Measurements from ENCODE around the gene CLECL1. TPM values are rescaled to one million over a fixed set of nuclear protein-coding genes. Genes with fewer than 3 reads are reported as not detected.
A peak's percentile ranks its signal among the peaks of the same experiment; 100 is the strongest.

CLECL1 gene
- total RNA-seq, 2 experiments from 2014 or later, result 0.44 to 1.7 TPM

DNA sequence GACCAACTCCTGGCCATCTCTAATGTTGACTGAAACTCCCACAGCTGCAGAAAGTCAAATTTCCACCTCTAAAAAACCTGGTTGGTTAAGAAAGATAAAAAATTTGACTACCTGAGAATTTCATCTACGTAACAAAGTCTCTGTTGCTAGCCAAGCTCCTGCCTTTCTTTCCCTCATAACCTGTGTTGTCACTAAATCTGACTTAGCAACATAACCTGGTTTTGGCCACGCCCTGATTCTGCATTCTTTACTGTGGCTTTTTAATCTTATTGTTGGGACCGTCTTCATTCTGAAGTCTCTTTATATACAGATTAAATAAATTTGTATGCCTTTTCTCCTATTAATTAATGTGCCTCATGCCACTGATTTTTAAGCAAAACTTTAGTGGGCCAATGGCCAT is 43.9 kb upstream of the CLECL1 start:
- no peaks in the 10 kb centered on the region for H3K36me3 Mint-ChIP-seq (ENCODE audit: low read depth)
- Histone ChIP-seq H3K9me3 (ENCODE audit: control insufficient read depth in 1 of 2, insufficient read depth in 1 of 2, low read length in 2 of 2) (no peaks in the 10 kb centered on the region), H3K27me3 (ENCODE audit: control insufficient read depth in 1 of 2, insufficient read depth in 2 of 2, low read length in 2 of 2) (no peaks in the 10 kb centered on the region), H3K36me3 (ENCODE audit: insufficient read depth, low read length) (no peaks in the 10 kb centered on the region), H3K4me1 (ENCODE audit: insufficient read depth, low read length) (peaks cover 28% of the 10 kb centered on the region), H3K27ac (ENCODE audit: low read depth in 1 of 2, low read length in 2 of 2) (no peak overlapping the region), H3K4me3 (ENCODE audit: low read length) (no peak overlapping the region)
- peaks cover 89% of the 10 kb centered on the region for H3K4me1 Mint-ChIP-seq (ENCODE audit: low read depth)
- intact Hi-C loops (cut with DNase I, micrococcal nuclease), result loop anchor here in 1 of 2 experiments (2.0 kb wide), 1 partner anchor 16 kb away; the partner anchor contains the start of gene CD69
- peak; percentile 77 for ATAC-seq (ENCODE audit: poor library complexity)
- peak in 3 of 14 experiments; percentile 22 to 48 (median 45) for DNase-seq
- H3K9me3 Mint-ChIP-seq, result peaks cover 2% of the 10 kb centered on the region
- peak overlapping the region; percentile 9 for H3K27ac Mint-ChIP-seq
- POLR2A ChIA-PET, result interaction anchor here (0.7 to 2.4 kb wide), 3 partner anchors 15 to 19 kb away, joined by 4 to 8 read pairs (median 5); partner anchors contain the start of gene CD69
- H3K4me3 Mint-ChIP-seq, result no peak overlapping the region
- no peaks in the 10 kb centered on the region for H3K27me3 Mint-ChIP-seq
- TF ChIP-seq, protein P1, sequence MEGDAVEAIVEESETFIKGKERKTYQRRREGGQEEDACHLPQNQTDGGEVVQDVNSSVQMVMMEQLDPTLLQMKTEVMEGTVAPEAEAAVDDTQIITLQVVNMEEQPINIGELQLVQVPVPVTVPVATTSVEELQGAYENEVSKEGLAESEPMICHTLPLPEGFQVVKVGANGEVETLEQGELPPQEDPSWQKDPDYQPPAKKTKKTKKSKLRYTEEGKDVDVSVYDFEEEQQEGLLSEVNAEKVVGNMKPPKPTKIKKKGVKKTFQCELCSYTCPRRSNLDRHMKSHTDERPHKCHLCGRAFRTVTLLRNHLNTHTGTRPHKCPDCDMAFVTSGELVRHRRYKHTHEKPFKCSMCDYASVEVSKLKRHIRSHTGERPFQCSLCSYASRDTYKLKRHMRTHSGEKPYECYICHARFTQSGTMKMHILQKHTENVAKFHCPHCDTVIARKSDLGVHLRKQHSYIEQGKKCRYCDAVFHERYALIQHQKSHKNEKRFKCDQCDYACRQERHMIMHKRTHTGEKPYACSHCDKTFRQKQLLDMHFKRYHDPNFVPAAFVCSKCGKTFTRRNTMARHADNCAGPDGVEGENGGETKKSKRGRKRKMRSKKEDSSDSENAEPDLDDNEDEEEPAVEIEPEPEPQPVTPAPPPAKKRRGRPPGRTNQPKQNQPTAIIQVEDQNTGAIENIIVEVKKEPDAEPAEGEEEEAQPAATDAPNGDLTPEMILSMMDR (IDR thresholded peaks at IDR 0.05), result no peak
- CTCF ChIA-PET, result interaction anchor here (0.8 to 1.6 kb wide), 3 partner anchors 13 to 34 kb away, joined by 3 to 6 read pairs (median 3); no protein-coding TSS in a partner anchor

DNA sequence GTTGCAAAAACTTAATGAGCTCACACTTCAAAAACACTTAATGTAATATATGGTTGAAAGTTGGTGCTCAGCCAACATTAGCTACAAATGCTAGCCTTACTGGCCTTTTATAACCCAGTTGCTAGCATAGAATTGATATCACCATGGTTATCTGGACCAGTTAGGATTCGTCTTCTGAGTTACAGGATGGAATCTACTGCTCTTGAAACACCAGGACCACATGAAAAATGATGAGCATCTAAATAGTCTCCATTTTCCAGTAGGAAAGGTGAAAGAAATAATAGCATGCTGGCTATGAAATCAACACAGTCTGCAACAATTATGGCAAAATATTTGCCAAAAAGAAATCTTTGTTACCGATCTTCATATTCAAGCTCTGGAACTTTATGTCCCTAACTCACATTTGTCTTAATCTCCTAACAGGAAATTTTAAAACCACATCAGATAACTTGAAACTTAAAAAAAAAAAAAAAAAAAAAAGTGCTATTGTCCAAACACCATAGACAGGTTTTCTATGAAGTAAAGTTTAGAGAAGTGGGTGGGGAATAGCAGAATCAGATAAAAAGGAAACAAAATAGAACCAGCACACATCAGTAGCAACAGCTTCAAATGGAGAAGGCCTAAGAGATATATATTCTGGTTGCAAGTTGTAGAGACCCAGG is 40.5 kb upstream of the CLECL1 start:
- TF ChIP-seq, protein P1 (IDR thresholded peaks at IDR 0.05), result no peak
- Histone ChIP-seq H3K36me3 (ENCODE audit: insufficient read depth, low read length) (no peaks in the 10 kb centered on the region), H3K4me3 (ENCODE audit: low read length) (peak overlapping the region; percentile 2), H3K4me1 (ENCODE audit: insufficient read depth, low read length) (peaks cover 23% of the 10 kb centered on the region), H3K27me3 (ENCODE audit: control insufficient read depth in 1 of 2, insufficient read depth in 2 of 2, low read length in 2 of 2) (no peaks in the 10 kb centered on the region), H3K9me3 (ENCODE audit: control insufficient read depth in 1 of 2, insufficient read depth in 1 of 2, low read length in 2 of 2) (no peaks in the 10 kb centered on the region), H3K27ac (ENCODE audit: low read depth in 1 of 2, low read length in 2 of 2) (peak overlapping the region in 1 of 2 donors; percentile 46)
- H3K36me3 Mint-ChIP-seq (ENCODE audit: low read depth), result no peaks in the 10 kb centered on the region
- ATAC-seq (ENCODE audit: poor library complexity), result peak; percentile 65
- H3K4me3 Mint-ChIP-seq, result peak overlapping the region; percentile 67
- H3K9me3 Mint-ChIP-seq, result no peaks in the 10 kb centered on the region
- DNase-seq, result peak in 3 of 14 experiments; percentile 49 to 68 (median 53)
- POLR2A ChIA-PET, result interaction anchor here (0.6 to 3.3 kb wide), 10 partner anchors 8 to 381 kb away, joined by 3 to 31 read pairs (median 4); partner anchors contain the start of genes CD69 and CLEC2B
- H3K4me1 Mint-ChIP-seq (ENCODE audit: low read depth), result peaks cover 89% of the 10 kb centered on the region
- H3K27me3 Mint-ChIP-seq, result no peaks in the 10 kb centered on the region
- peak overlapping the region; percentile 54 for H3K27ac Mint-ChIP-seq
- intact Hi-C loops (cut with DNase I, micrococcal nuclease), result loop anchor here in 1 of 2 experiments (2.0 kb wide), 1 partner anchor 17 kb away; no protein-coding TSS in a partner anchor
- CTCF ChIA-PET, result interaction anchor here (1.2 to 2.8 kb wide), 5 partner anchors 12 to 41 kb away, joined by 3 to 14 read pairs (median 4); no protein-coding TSS in a partner anchor

DNA sequence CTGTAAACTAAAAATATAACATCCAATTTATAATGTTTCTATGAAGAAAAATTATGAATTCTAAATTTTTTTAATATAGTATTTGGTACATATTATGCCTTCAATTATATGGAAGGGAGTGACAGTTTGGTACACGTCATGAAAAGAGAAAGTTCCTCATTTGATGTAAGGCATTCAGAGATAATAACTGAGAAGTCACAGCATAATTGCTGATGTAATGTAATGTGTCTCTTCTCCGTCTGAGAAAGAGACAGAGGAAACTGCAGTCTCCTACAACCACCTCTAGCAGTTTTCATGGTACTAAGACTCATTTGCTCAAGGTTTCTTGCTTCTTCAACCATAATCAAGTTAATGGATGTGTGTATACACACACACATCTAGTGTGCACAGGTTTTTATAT is 30.1 kb upstream of the CLECL1 start:
- peak; percentile 16 for ATAC-seq (ENCODE audit: poor library complexity)
- DNase-seq, result peak in 3 of 14 experiments; percentile 56 to 68 (median 63)
- H3K9me3 ChIP-seq (ENCODE audit: control insufficient read depth in 1 of 2, insufficient read depth in 1 of 2, low read length in 2 of 2), result no peaks in the 10 kb centered on the region
- ChIA-PET POLR2A (interaction anchor here (0.6 to 9.5 kb wide), 5 partner anchors 13 to 115 kb away, joined by 3 to 253 read pairs (median 3); no protein-coding TSS in a partner anchor), CTCF (interaction anchor here (2.8 to 6.3 kb wide), 2 partner anchors 12 to 20 kb away, joined by 9 to 53 read pairs; no protein-coding TSS in a partner anchor)
- TF ChIP-seq, protein P1 (IDR thresholded peaks at IDR 0.05), result no peak
- Mint-ChIP-seq H3K4me1 (ENCODE audit: low read depth) (peaks cover 60% of the 10 kb centered on the region), H3K4me3 (peak overlapping the region; percentile 11), H3K9me3 (no peaks in the 10 kb centered on the region), H3K36me3 (ENCODE audit: low read depth) (peaks cover 35% of the 10 kb centered on the region), H3K27ac (peak overlapping the region; percentile 99), H3K27me3 (no peaks in the 10 kb centered on the region)
- H3K4me3 ChIP-seq (ENCODE audit: low read length), result no peak overlapping the region
- intact Hi-C loops (cut with DNase I, micrococcal nuclease), result no loop called here
- H3K4me1 ChIP-seq (ENCODE audit: insufficient read depth, low read length), result peaks cover 26% of the 10 kb centered on the region
- H3K36me3 ChIP-seq (ENCODE audit: insufficient read depth, low read length), result no peaks in the 10 kb centered on the region
- no peaks in the 10 kb centered on the region for H3K27me3 ChIP-seq (ENCODE audit: control insufficient read depth in 1 of 2, insufficient read depth in 2 of 2, low read length in 2 of 2)
- peak overlapping the region in 1 of 2 donors; percentile 98 for H3K27ac ChIP-seq (ENCODE audit: low read depth in 1 of 2, low read length in 2 of 2)

Measured in CD4-positive, alpha-beta T cell (primary cell).